Dendritic cell treated with granulocyte-macrophage colony-stimulating factor and Interleukin-4, amounts not matched to agents 40 ng/mL and 50 ng/mL, for 4 days (primary cell): Measurements from ENCODE around the gene EEF1A2.

Experiments used
- H3K27ac Mint-ChIP-seq: one replicate; pipeline ENCODE4 v1.8.0; 2022; ENCODE audit warnings: mild to moderate bottlenecking, mixed read lengths
- H3K27me3 Mint-ChIP-seq: one replicate; pipeline ENCODE4 v1.8.0; 2022; ENCODE audit warnings: mild to moderate bottlenecking, mixed read lengths
- H3K36me3 Mint-ChIP-seq: one replicate; pipeline ENCODE4 v1.8.0; 2022; ENCODE audit warnings: low read depth, mixed read lengths
- H3K4me1 Mint-ChIP-seq: one replicate; pipeline ENCODE4 v1.8.0; 2022; ENCODE audit warnings: low read depth, mixed read lengths
- H3K4me3 Mint-ChIP-seq: one replicate; pipeline ENCODE4 v1.8.0; 2022; ENCODE audit warnings: mild to moderate bottlenecking, moderate library complexity, mixed read lengths
- H3K9me3 Mint-ChIP-seq: one replicate; pipeline ENCODE4 v1.8.0; 2022; ENCODE audit warnings: mixed read lengths
- intact Hi-C: fragments of 100-400 bp; cut with micrococcal nuclease; formaldehyde crosslinking; loops from one replicate; pipeline ENCODE4 v1.15.0; 2022

EEF1A2 gene

GRCh38 chr20:63438121-63438520, 60.8 kb downstream of the EEF1A2 start:
- peaks cover 8% of the 10 kb centered on the region for H3K9me3 Mint-ChIP-seq
- peaks cover 42% of the 10 kb centered on the region for H3K27me3 Mint-ChIP-seq
- no peaks in the 10 kb centered on the region for H3K36me3 Mint-ChIP-seq
- no peak overlapping the region for H3K27ac Mint-ChIP-seq
- H3K4me1 Mint-ChIP-seq: peaks cover 14% of the 10 kb centered on the region
- no peak overlapping the region for H3K4me3 Mint-ChIP-seq
- intact Hi-C loops: loop anchor here (5.0 kb wide), 1 partner anchor 534 kb away; no protein-coding TSS in a partner anchor
